HUES48 (cell line): ENCODE results near the gene AP3D1.

Source experiments
- H3K27ac ChIP-seq: one replicate; pipeline ENCODE4 v1.7.0; 2013; ENCODE audit warnings: low read depth, low read length, inconsistent platforms
- H3K27me3 ChIP-seq: 2 replicates; pipeline ENCODE4 v1.6.1; 2013; ENCODE audit warnings: mild to moderate bottlenecking, low read length; ENCODE audit not compliant: control insufficient read depth, insufficient read depth
- H3K36me3 ChIP-seq: 2 replicates; pipeline ENCODE4 v1.6.1; 2013; ENCODE audit warnings: low read length; ENCODE audit not compliant: control insufficient read depth, insufficient read depth
- H3K4me1 ChIP-seq: 2 replicates; pipeline ENCODE4 v1.6.1; 2013; ENCODE audit warnings: mild to moderate bottlenecking, low read length; ENCODE audit not compliant: control insufficient read depth, insufficient read depth
- H3K4me3 ChIP-seq: 2 replicates; pipeline ENCODE4 v1.5.1; 2013; ENCODE audit warnings: mild to moderate bottlenecking, low read depth, low read length
- H3K9ac ChIP-seq: 2 replicates; pipeline ENCODE4 v1.6.1; 2013; ENCODE audit warnings: mild to moderate bottlenecking, low read depth, low read length, moderate library complexity
- H3K9me3 ChIP-seq: 2 replicates; pipeline ENCODE4 v1.6.1; 2013; ENCODE audit warnings: low read length; ENCODE audit not compliant: control insufficient read depth, insufficient read depth

Gene AP3D1

GRCh38 chr19:2122251-2122650 lies 29.1 kb downstream of the AP3D1 start:
- Histone ChIP-seq H3K4me3 (no peak overlapping the region), H3K27ac (no peak overlapping the region), H3K27me3 (no peaks in the 10 kb centered on the region), H3K9me3 (no peaks in the 10 kb centered on the region), H3K36me3 (peaks cover 91% of the 10 kb centered on the region), H3K4me1 (no peaks in the 10 kb centered on the region), H3K9ac (no peak overlapping the region)

GRCh38 chr19:2121416-2122051 lies 29.8 kb downstream of the AP3D1 start:
- H3K9ac ChIP-seq = no peak overlapping the region
- peaks cover 91% of the 10 kb centered on the region for H3K36me3 ChIP-seq
- no peaks in the 10 kb centered on the region for H3K27me3 ChIP-seq
- no peaks in the 10 kb centered on the region for H3K4me1 ChIP-seq
- no peaks in the 10 kb centered on the region for H3K9me3 ChIP-seq
- no peak overlapping the region for H3K27ac ChIP-seq
- no peak overlapping the region for H3K4me3 ChIP-seq

- H3K9ac ChIP-seq = no peak overlapping the region
- peaks cover 93% of the 10 kb centered on the region for H3K36me3 ChIP-seq
Observed at GRCh38 chr19:2120821-2121220, 30.5 kb downstream of the AP3D1 start.

GRCh38 chr19:2119921-2120785 lies 31.2 kb downstream of the AP3D1 start:
- H3K9ac ChIP-seq = no peak overlapping the region
- H3K4me1 ChIP-seq = no peaks in the 10 kb centered on the region
- peaks cover 93% of the 10 kb centered on the region for H3K36me3 ChIP-seq
- H3K9me3 ChIP-seq = no peaks in the 10 kb centered on the region
- no peak overlapping the region for H3K27ac ChIP-seq
- H3K27me3 ChIP-seq = no peaks in the 10 kb centered on the region
- H3K4me3 ChIP-seq = no peak overlapping the region

More at GRCh38 chr19:2120821-2121220, 30.5 kb downstream of the AP3D1 start:
- Histone ChIP-seq H3K4me1 (no peaks in the 10 kb centered on the region), H3K27ac (no peak overlapping the region), H3K9me3 (no peaks in the 10 kb centered on the region), H3K4me3 (no peak overlapping the region), H3K27me3 (no peaks in the 10 kb centered on the region)

- H3K4me3 ChIP-seq = no peak overlapping the region
- H3K9ac ChIP-seq = no peak overlapping the region
- H3K27me3 ChIP-seq = no peaks in the 10 kb centered on the region
- H3K4me1 ChIP-seq = no peaks in the 10 kb centered on the region
- peaks cover 95% of the 10 kb centered on the region for H3K36me3 ChIP-seq
- no peaks in the 10 kb centered on the region for H3K9me3 ChIP-seq
- H3K27ac ChIP-seq = no peak overlapping the region
Observed at GRCh38 chr19:2118438-2118837, 32.9 kb downstream of the AP3D1 start.

GRCh38 chr19:2117215-2117960 lies 34.0 kb downstream of the AP3D1 start:
- H3K4me1 ChIP-seq = no peaks in the 10 kb centered on the region
- no peaks in the 10 kb centered on the region for H3K27me3 ChIP-seq
- no peak overlapping the region for H3K27ac ChIP-seq
- H3K4me3 ChIP-seq = no peak overlapping the region
- H3K9ac ChIP-seq = no peak overlapping the region
- H3K36me3 ChIP-seq = peaks cover 94% of the 10 kb centered on the region
- H3K9me3 ChIP-seq = no peaks in the 10 kb centered on the region

GRCh38 chr19:2116507-2116906 lies 34.9 kb downstream of the AP3D1 start:
- no peaks in the 10 kb centered on the region for H3K4me1 ChIP-seq
- H3K27me3 ChIP-seq = no peaks in the 10 kb centered on the region
- no peaks in the 10 kb centered on the region for H3K9me3 ChIP-seq
- H3K27ac ChIP-seq = no peak overlapping the region
- no peak overlapping the region for H3K4me3 ChIP-seq
- peaks cover 94% of the 10 kb centered on the region for H3K36me3 ChIP-seq
- no peak overlapping the region for H3K9ac ChIP-seq

- Histone ChIP-seq H3K4me3 (no peak overlapping the region), H3K27ac (no peak overlapping the region), H3K27me3 (no peaks in the 10 kb centered on the region), H3K9ac (no peak overlapping the region), H3K36me3 (peaks cover 94% of the 10 kb centered on the region), H3K4me1 (no peaks in the 10 kb centered on the region), H3K9me3 (no peaks in the 10 kb centered on the region)
Observed at GRCh38 chr19:2115911-2116426, 35.4 kb downstream of the AP3D1 start.

- Histone ChIP-seq H3K4me3 (no peak overlapping the region), H3K9ac (no peak overlapping the region), H3K27me3 (no peaks in the 10 kb centered on the region), H3K36me3 (peaks cover 94% of the 10 kb centered on the region), H3K4me1 (no peaks in the 10 kb centered on the region), H3K9me3 (no peaks in the 10 kb centered on the region), H3K27ac (no peak overlapping the region)
Observed at GRCh38 chr19:2115324-2115723, 36.0 kb downstream of the AP3D1 start.

- no peaks in the 10 kb centered on the region for H3K27me3 ChIP-seq
- no peaks in the 10 kb centered on the region for H3K9me3 ChIP-seq
- H3K9ac ChIP-seq = no peak overlapping the region
- no peak overlapping the region for H3K27ac ChIP-seq
- H3K36me3 ChIP-seq = peaks cover 94% of the 10 kb centered on the region
- H3K4me1 ChIP-seq = no peaks in the 10 kb centered on the region
- no peak overlapping the region for H3K4me3 ChIP-seq
Observed at GRCh38 chr19:2114821-2115220, 36.5 kb downstream of the AP3D1 start.
